Prostate gland (tissue), 2 donors: Measurements from ENCODE around the gene COL9A2. TPM values are rescaled to one million over a fixed set of nuclear protein-coding genes. Genes with fewer than 3 reads are reported as not detected.

Source experiments
- DNase-seq: peaks from one replicate; pipeline ENCODE4 v3.0.0-alpha.2; 2019; ENCODE audit warnings: low spot score
- H3K27ac ChIP-seq, 2 donors: fragments of 200-600 bp; sonication (generic); 2 replicates each; pipeline ENCODE4 v1.5.1; 2017 to 2019
- H3K27me3 ChIP-seq: fragments of 200-600 bp; sonication (generic); replicated peaks from 2 replicates; pipeline ENCODE4 v1.5.1; 2019; ENCODE audit not compliant: insufficient read depth
- H3K36me3 ChIP-seq, 2 donors: fragments of 200-600 bp; sonication (generic); 1 replicate in 1 of 2; 2 replicates in 1 of 2; pipeline versions ENCODE4 v1.5.1 to v1.8.1; 2017 to 2019
- H3K4me1 ChIP-seq: fragments of 200-600 bp; sonication (generic); replicated peaks from 2 replicates; pipeline ENCODE4 v1.5.1; 2019
- H3K4me3 ChIP-seq, 2 donors: fragments of 200-600 bp; sonication (generic); 2 replicates each; pipeline ENCODE4 v1.5.1; 2017 to 2019
- H3K9me3 ChIP-seq: fragments of 200-600 bp; sonication (generic); 2 replicates; pipeline ENCODE4 v1.5.1; 2017
- CTCF ChIP-seq, 4 experiments: fragments of 200-600 bp in 2 of 4; fragments of 450-650 bp in 2 of 4; sonication (generic) in 2 of 4; IDR thresholded peaks; 1 replicate in 3 of 4; 2 replicates in 1 of 4; pipeline ENCODE4 v1.5.1; 2016 to 2019; ENCODE audit warnings: antibody characterized with exemption in 4 of 4, mild to moderate bottlenecking in 2 of 4, moderate library complexity in 2 of 4
- POLR2A ChIP-seq: fragments of 450-650 bp; IDR thresholded peaks from one replicate; pipeline ENCODE4 v1.6.1; 2016; ENCODE audit warnings: antibody characterized with exemption, mild to moderate bottlenecking
- POLR2AphosphoS5 ChIP-seq: sonication (generic); formaldehyde crosslinking; IDR thresholded peaks from one replicate; pipeline ENCODE4 v1.6.1; 2017; ENCODE audit warnings: antibody characterized with exemption
- WGBS: methylation state at CpG from one replicate; pipeline ENCODE4 v1.1.5; 2018; 5-methylcytosine and 5-hydroxymethylcytosine counted together
- intact Hi-C: fragments of 100-400 bp; cut with DNase I; formaldehyde crosslinking; loops from one replicate; pipeline ENCODE4 v1.14.2; 2022
- total RNA-seq, 2 donors: library from RNA; depleted of rRNA; stranded (reverse); fragments of >200 nt; gene quantifications; one replicate each; pipeline ENCODE4 v1.1.0, GENCODE V29; 2016

Gene COL9A2
- total RNA-seq, 2 donors from 2014 or later: 16.1 to 27.6 TPM

GRCh38 chr1:40307186-40307585 is 9.9 kb downstream of the COL9A2 start:
- H3K27ac ChIP-seq: no peak overlapping the region
- WGBS: 94% methylated on average over 6 of the region's 6 CpGs
- TF ChIP-seq POLR2A (no peak), POLR2AphosphoS5 (no peak), CTCF (IDR thresholded peaks at IDR 0.05) (no peak)
- intact Hi-C loops: no loop called here
- H3K9me3 ChIP-seq: no peaks in the 10 kb centered on the region
- DNase-seq: no peak
- no peak overlapping the region for H3K4me3 ChIP-seq
- H3K36me3 ChIP-seq: no peaks in the 10 kb centered on the region
- no peaks in the 10 kb centered on the region for H3K27me3 ChIP-seq
- H3K4me1 ChIP-seq: peaks cover 8% of the 10 kb centered on the region

DNA sequence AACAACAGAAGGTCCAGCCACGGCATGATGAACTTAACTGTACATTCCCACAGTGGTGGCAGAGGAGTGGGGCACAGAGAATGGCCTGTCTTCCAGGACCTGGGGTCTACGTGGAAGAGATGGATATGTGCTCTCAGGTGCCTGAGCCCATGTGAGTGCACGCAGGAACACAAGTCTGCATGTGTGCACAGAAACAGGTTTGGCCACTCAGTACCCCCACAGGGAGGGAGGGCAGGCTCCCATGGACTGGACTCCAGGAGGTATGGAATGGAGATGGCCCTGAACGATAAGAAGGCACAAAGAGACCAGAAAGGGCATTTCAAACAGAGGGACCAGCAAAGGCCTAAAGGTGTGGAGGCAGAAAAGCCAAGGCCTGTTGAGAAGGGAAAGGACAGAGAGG is 10.8 kb downstream of the COL9A2 start:
- peaks cover 8% of the 10 kb centered on the region for H3K4me1 ChIP-seq
- 54% methylated on average over 4 of the region's 4 CpGs for WGBS
- H3K27ac ChIP-seq: peak overlapping the region; percentile 24 to 63
- no peak overlapping the region for H3K4me3 ChIP-seq
- peak; percentile 48 for DNase-seq
- H3K36me3 ChIP-seq: no peaks in the 10 kb centered on the region
- TF ChIP-seq CTCF (IDR thresholded peaks at IDR 0.05) (no peak), POLR2AphosphoS5 (peak; percentile 58)
- no peaks in the 10 kb centered on the region for H3K27me3 ChIP-seq
- intact Hi-C loops: no loop called here
- no peaks in the 10 kb centered on the region for H3K9me3 ChIP-seq

- Histone ChIP-seq H3K27me3 (no peaks in the 10 kb centered on the region), H3K27ac (peak overlapping the region; percentile 24 to 63), H3K4me3 (no peak overlapping the region), H3K36me3 (no peaks in the 10 kb centered on the region), H3K4me1 (peaks cover 8% of the 10 kb centered on the region), H3K9me3 (no peaks in the 10 kb centered on the region)
- TF ChIP-seq CTCF (IDR thresholded peaks at IDR 0.05): no peak
- no peak for TF ChIP-seq POLR2A
- TF ChIP-seq POLR2AphosphoS5: no peak
- intact Hi-C loops: no loop called here
- WGBS: 76% methylated on average over 2 of the region's 2 CpGs
- DNase-seq: no peak
These were observed 11.2 kb downstream of the COL9A2 start for GRCh38 chr1:40305871-40306270.

DNA sequence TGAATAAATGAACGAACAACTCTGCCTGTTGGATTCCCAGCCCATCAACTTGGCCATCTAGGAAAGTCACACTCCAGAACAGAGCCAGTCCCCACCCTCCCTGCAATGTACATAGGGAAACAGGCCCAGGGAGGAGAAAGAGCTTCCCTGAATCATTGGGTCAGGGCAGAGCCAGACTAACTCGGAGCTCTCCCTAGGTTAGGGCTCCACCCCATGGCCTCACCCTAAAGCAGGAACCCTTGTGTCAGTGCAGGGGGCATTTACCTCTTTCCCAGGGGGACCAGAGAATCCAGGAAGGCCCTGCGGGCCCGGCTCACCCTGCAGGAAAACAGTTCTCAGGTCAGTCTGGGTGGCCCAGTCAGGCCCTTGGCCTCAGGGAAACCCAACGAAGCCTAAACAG is 11.6 kb downstream of the COL9A2 start:
- H3K36me3 ChIP-seq: no peaks in the 10 kb centered on the region
- peak; percentile 15 for TF ChIP-seq POLR2AphosphoS5
- no peak for TF ChIP-seq POLR2A
- TF ChIP-seq CTCF (IDR thresholded peaks at IDR 0.05): peak in 1 of 4 experiments; percentile 35
- H3K4me3 ChIP-seq: no peak overlapping the region
- DNase-seq: no peak
- no peaks in the 10 kb centered on the region for H3K27me3 ChIP-seq
- 40% methylated on average over 2 of the region's 5 CpGs for WGBS
- peak overlapping the region; percentile 24 to 63 for H3K27ac ChIP-seq
- H3K4me1 ChIP-seq: peaks cover 8% of the 10 kb centered on the region
- no peaks in the 10 kb centered on the region for H3K9me3 ChIP-seq
- intact Hi-C loops: no loop called here

GRCh38 chr1:40303790-40304189 is 13.3 kb downstream of the COL9A2 start:
- DNase-seq: no peak
- WGBS: 71% methylated on average over 33 of the region's 33 CpGs
- H3K36me3 ChIP-seq: no peaks in the 10 kb centered on the region
- no peak for TF ChIP-seq CTCF (IDR thresholded peaks at IDR 0.05)
- TF ChIP-seq POLR2AphosphoS5: no peak
- no peak for TF ChIP-seq POLR2A
- no peaks in the 10 kb centered on the region for H3K9me3 ChIP-seq
- H3K4me3 ChIP-seq: no peak overlapping the region
- no peaks in the 10 kb centered on the region for H3K27me3 ChIP-seq
- no peak overlapping the region for H3K27ac ChIP-seq
- peaks cover 8% of the 10 kb centered on the region for H3K4me1 ChIP-seq
- intact Hi-C loops: no loop called here
